HepG2 (cell line): ENCODE data around the gene ACSF3. TPM values are rescaled to one million over a fixed set of nuclear protein-coding genes. Genes with fewer than 3 reads are reported as not detected.

Experiments used
- ARHGAP35 ChIP-seq: sonication (generic); formaldehyde crosslinking; IDR thresholded peaks from 2 replicates; pipeline ENCODE4 v1.9.0; 2022; ENCODE audit warnings: mild to moderate bottlenecking, inconsistent platforms, moderate library complexity, missing genetic modification reagents, borderline replicate concordance
- ARID5B ChIP-seq: IDR thresholded peaks from 2 replicates; pipeline ENCODE4 v1.4.0; 2020; ENCODE audit warnings: mild to moderate bottlenecking, missing genetic modification reagents
- CHD4 ChIP-seq: fragments of 200-600 bp; sonication (generic); IDR thresholded peaks from 2 replicates; pipeline ENCODE4 v1.7.0; 2017; ENCODE audit warnings: mild to moderate bottlenecking, low read length, borderline replicate concordance
- CREB3 ChIP-seq: sonication (generic); formaldehyde crosslinking; IDR thresholded peaks from 2 replicates; pipeline ENCODE4 v1.5.0; 2020; ENCODE audit warnings: missing genetic modification reagents
- FOXO4 ChIP-seq: sonication (generic); formaldehyde crosslinking; conservative IDR thresholded peaks from 2 replicates; pipeline ENCODE4 v1.8.1; 2023; ENCODE audit warnings: missing genetic modification reagents
- HOXD1 ChIP-seq: sonication (generic); formaldehyde crosslinking; IDR thresholded peaks from 2 replicates; pipeline ENCODE4 v1.5.0; 2020; ENCODE audit warnings: missing genetic modification reagents
- MAFG ChIP-seq: sonication (generic); formaldehyde crosslinking; IDR thresholded peaks from 2 replicates; pipeline ENCODE4 v1.5.1; 2020; ENCODE audit warnings: mild to moderate bottlenecking, missing genetic modification reagents
- MTA3 ChIP-seq: sonication (generic); formaldehyde crosslinking; IDR thresholded peaks from 2 replicates; pipeline ENCODE4 v1.4.0; 2020; ENCODE audit warnings: missing genetic modification reagents
- RBM22 ChIP-seq: fragments of 200-400 bp; formaldehyde crosslinking; optimal IDR thresholded peaks from 2 replicates; pipeline ENCODE3; 2017; ENCODE audit warnings: mild to moderate bottlenecking, low read length, moderate library complexity
- SATB2 ChIP-seq: sonication (generic); formaldehyde crosslinking; IDR thresholded peaks from 2 replicates; pipeline ENCODE4 v1.5.0; 2020; ENCODE audit warnings: missing genetic modification reagents
- SMAD1 ChIP-seq: sonication (generic); formaldehyde crosslinking; IDR thresholded peaks from 2 replicates; pipeline ENCODE4 v1.4.0; 2020; ENCODE audit warnings: missing genetic modification reagents, low read depth, mild to moderate bottlenecking, borderline replicate concordance
- SMYD3 ChIP-seq: sonication (generic); formaldehyde crosslinking; IDR thresholded peaks from 2 replicates; pipeline ENCODE4 v1.8.1; 2023; ENCODE audit warnings: mild to moderate bottlenecking, missing genetic modification reagents
- SNAPC5 ChIP-seq: sonication (generic); formaldehyde crosslinking; IDR thresholded peaks from 2 replicates; pipeline ENCODE4 v1.8.1; 2023; ENCODE audit warnings: mild to moderate bottlenecking, missing genetic modification reagents, borderline replicate concordance
- SRF ChIP-seq: IDR thresholded peaks from 2 replicates; pipeline ENCODE4 v1.6.1; 2011; ENCODE audit warnings: mild to moderate bottlenecking, low read depth, low read length, moderate library complexity
- SRSF1 ChIP-seq: fragments of 200-400 bp; formaldehyde crosslinking; optimal IDR thresholded peaks from 2 replicates; pipeline ENCODE3; 2017; ENCODE audit warnings: mild to moderate bottlenecking, low read depth, low read length, moderate library complexity
- SRSF4 ChIP-seq: fragments of 200-400 bp; formaldehyde crosslinking; IDR thresholded peaks from one replicate; pipeline ENCODE4 v1.6.1; 2018; ENCODE audit warnings: mild to moderate bottlenecking, low read depth, low read length, moderate library complexity; ENCODE audit not compliant: poor library complexity, severe bottlenecking
- ZBTB42 ChIP-seq: sonication (generic); formaldehyde crosslinking; IDR thresholded peaks from 2 replicates; pipeline ENCODE4 v1.5.0; 2020; ENCODE audit warnings: mild to moderate bottlenecking, missing genetic modification reagents
- ZFP82 ChIP-seq: sonication (generic); formaldehyde crosslinking; IDR thresholded peaks from 2 replicates; pipeline ENCODE4 v1.5.1; 2020; ENCODE audit warnings: mild to moderate bottlenecking, missing genetic modification reagents, borderline replicate concordance
- ZNF33A ChIP-seq: sonication (generic); formaldehyde crosslinking; IDR thresholded peaks from 2 replicates; pipeline ENCODE4 v1.5.1; 2020; ENCODE audit warnings: missing genetic modification reagents, mild to moderate bottlenecking, moderate library complexity, borderline replicate concordance
- ZNF629 ChIP-seq: sonication (generic); formaldehyde crosslinking; conservative IDR thresholded peaks from 2 replicates; pipeline ENCODE4 v1.5.0; 2020; ENCODE audit warnings: missing genetic modification reagents
- ZNF652 ChIP-seq: IDR thresholded peaks from 2 replicates; pipeline ENCODE4 v1.6.1; 2016; ENCODE audit warnings: low read depth, borderline replicate concordance
- ZNF788 ChIP-seq: sonication (generic); formaldehyde crosslinking; IDR thresholded peaks from 2 replicates; pipeline ENCODE4 v1.5.0; 2020; ENCODE audit warnings: mild to moderate bottlenecking, missing genetic modification reagents, borderline replicate concordance
- ZSCAN21 ChIP-seq: sonication (generic); formaldehyde crosslinking; IDR thresholded peaks from 2 replicates; pipeline ENCODE4 v1.8.0; 2022; ENCODE audit warnings: mild to moderate bottlenecking, missing genetic modification reagents, moderate library complexity, borderline replicate concordance
- polyA plus RNA-seq, 8 experiments: library from polyadenylated mRNA; depleted of rRNA in 3 of 8; stranded (reverse) in 7 of 8; unstranded in 1 of 8; fragments of >200 nt; fragmentation: Illumina TruSeq in 4 of 8; extraction: Trizol in 4 of 8; gene quantifications; 2 replicates each; pipeline versions ENCODE4 v1.2.1 to v1.2.3, GENCODE V29; 2011 to 2016; ENCODE audit warnings: low read depth in 4 of 8, missing spikeins in 1 of 8, mixed read lengths in 1 of 8; ENCODE audit not compliant: insufficient read depth in 1 of 8
- total RNA-seq, 5 experiments: library from RNA; depleted of rRNA; stranded (reverse); fragments of >200 nt; fragmentation: Illumina TruSeq; extraction: Trizol; gene quantifications; 2 replicates each; pipeline ENCODE4 v1.2.3, GENCODE V29; 2016; ENCODE audit warnings: low read depth in 1 of 5

ACSF3 gene
- total and polyA plus RNA-seq, 2 of the 13 experiments (the other 11 are each of a cell fraction or from before 2014, with no cell fraction given), result 14.9 to 30.6 TPM

GRCh38 chr16:89159066-89159849 lies 65.6 kb downstream of the ACSF3 start (continued):
- TF ChIP-seq SMYD3 (CRISPR knock-in tag) (no peak), SRF (no peak), ARID5B (CRISPR knock-in tag) (peak; percentile 88), SRSF1 (no peak), MAFG (no peak; the same call in 1 of the 2 replicates), SNAPC5 (no peak; the same call in 1 of the 2 replicates), SMAD1 (CRISPR knock-in tag) (no peak), ARHGAP35 (CRISPR knock-in tag) (peak; percentile 61), CHD4 (no peak), SATB2 (CRISPR knock-in tag) (no peak), ZBTB42 (CRISPR knock-in tag) (peak; percentile 83; the same call in 1 of the 2 replicates), ZNF629 (CRISPR knock-in tag) (peak; percentile 57), ZFP82 (CRISPR knock-in tag) (no peak), ZNF652 (CRISPR knock-in tag) (no peak), RBM22 (no peak), ZNF788 (no peak; the same call in 1 of the 2 replicates), CREB3 (CRISPR knock-in tag) (peak; percentile 63; the same call in 1 of the 2 replicates), FOXO4 (0 out of 2 replicates have a peak, but pooled peaks have one; percentile 88), ZNF33A (CRISPR knock-in tag) (no peak), ZSCAN21 (peak; percentile 96), HOXD1 (CRISPR knock-in tag) (0 out of 2 replicates have a peak, but pooled peaks have one; percentile 45), MTA3 (CRISPR knock-in tag) (no peak), SRSF4 (no peak)
